ENCODE measurements around the gene PODN.

The PODN gene

DNA sequence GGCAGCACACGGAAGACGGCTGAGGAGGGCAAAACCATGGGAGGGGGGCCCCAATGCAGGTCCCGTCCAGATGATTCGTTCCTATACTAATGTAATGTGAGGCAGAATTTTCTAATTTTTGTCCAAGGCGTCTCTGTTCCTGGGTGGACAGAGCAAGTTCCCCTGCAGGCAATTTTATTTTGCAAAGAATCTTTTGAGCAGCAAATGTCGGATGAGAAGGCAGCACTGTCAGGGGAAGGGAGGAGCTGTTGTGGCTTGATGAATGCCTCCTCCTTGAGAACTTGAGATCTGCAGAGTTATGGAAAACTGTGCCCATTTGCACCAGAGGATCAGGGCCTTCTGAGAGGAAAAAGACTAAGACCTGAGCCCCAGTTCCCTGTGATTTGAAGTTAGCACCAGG lies 63.1 kb downstream of the PODN start:
- no peak for DNase-seq (ENCODE audit: low read depth in 1 of 2, low spot score in 1 of 2)
- H3K4me3 ChIP-seq (replicated peaks; ENCODE audit: insufficient read depth, low read length) = no peak overlapping the region
- H3K27me3 ChIP-seq (ENCODE audit: insufficient read depth, poor library complexity, severe bottlenecking) = no peaks in the 10 kb centered on the region
- H3K27ac ChIP-seq (replicated peaks) = no peak overlapping the region
- TF ChIP-seq, protein P1, sequence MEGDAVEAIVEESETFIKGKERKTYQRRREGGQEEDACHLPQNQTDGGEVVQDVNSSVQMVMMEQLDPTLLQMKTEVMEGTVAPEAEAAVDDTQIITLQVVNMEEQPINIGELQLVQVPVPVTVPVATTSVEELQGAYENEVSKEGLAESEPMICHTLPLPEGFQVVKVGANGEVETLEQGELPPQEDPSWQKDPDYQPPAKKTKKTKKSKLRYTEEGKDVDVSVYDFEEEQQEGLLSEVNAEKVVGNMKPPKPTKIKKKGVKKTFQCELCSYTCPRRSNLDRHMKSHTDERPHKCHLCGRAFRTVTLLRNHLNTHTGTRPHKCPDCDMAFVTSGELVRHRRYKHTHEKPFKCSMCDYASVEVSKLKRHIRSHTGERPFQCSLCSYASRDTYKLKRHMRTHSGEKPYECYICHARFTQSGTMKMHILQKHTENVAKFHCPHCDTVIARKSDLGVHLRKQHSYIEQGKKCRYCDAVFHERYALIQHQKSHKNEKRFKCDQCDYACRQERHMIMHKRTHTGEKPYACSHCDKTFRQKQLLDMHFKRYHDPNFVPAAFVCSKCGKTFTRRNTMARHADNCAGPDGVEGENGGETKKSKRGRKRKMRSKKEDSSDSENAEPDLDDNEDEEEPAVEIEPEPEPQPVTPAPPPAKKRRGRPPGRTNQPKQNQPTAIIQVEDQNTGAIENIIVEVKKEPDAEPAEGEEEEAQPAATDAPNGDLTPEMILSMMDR (IDR thresholded peaks at IDR 0.05; ENCODE audit: insufficient read depth, low read length) = no peak
- no peak for TF ChIP-seq SPI1 (IDR thresholded peaks at IDR 0.05; ENCODE audit: borderline replicate concordance, low read depth)
- no peak for TF ChIP-seq POLR2AphosphoS5 (IDR thresholded peaks at IDR 0.05; ENCODE audit: low read depth)
- TF ChIP-seq GABPA (IDR thresholded peaks at IDR 0.05; ENCODE audit: low read depth) = no peak

DNA sequence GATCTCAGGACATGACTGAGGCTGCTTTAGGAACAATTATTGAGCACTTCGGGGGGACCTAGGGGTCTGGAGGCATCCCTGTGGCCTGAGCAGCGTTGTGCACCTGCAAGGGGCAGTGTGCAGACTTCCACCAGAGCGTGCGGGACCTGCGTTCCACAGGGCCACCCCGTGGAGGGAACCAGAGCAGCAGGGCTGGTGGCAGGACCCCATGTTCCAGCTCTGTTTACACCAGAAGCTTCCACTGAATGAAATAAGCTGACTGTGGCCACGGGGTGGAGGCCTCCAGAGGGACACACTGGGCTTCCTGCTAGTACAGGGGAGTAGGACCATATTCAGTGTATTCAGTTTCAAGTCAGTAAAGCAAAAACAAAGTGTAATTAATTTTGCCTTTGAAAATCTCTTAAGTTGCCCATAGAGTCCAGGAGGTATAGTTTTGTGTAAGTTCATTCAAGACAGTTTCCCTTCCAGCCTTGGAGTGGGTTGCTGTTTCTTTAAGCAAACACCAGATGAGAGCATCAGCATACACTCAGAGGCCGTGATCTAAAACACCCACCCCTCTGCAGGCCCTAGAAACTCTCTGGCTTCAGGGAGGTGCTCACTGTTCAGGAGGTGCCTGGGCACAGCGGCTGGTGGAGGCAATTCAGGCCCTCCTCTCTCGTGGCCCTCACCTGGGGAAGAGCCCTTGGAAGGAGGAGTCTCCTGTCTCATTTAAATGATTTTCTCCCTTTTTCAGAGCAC lies 63.8 kb downstream of the PODN start:
- DNase-seq (ENCODE audit: low read depth in 1 of 2, low spot score in 1 of 2) = no peak
- Histone ChIP-seq H3K4me3 (replicated peaks; ENCODE audit: insufficient read depth, low read length) (no peak overlapping the region), H3K27me3 (ENCODE audit: insufficient read depth, poor library complexity, severe bottlenecking) (no peaks in the 10 kb centered on the region), H3K27ac (replicated peaks) (no peak overlapping the region)
- TF ChIP-seq GABPA (IDR thresholded peaks at IDR 0.05; ENCODE audit: low read depth) (no peak), SPI1 (IDR thresholded peaks at IDR 0.05; ENCODE audit: borderline replicate concordance, low read depth) (no peak), POLR2AphosphoS5 (IDR thresholded peaks at IDR 0.05; ENCODE audit: low read depth) (no peak)
- TF ChIP-seq, protein P2, sequence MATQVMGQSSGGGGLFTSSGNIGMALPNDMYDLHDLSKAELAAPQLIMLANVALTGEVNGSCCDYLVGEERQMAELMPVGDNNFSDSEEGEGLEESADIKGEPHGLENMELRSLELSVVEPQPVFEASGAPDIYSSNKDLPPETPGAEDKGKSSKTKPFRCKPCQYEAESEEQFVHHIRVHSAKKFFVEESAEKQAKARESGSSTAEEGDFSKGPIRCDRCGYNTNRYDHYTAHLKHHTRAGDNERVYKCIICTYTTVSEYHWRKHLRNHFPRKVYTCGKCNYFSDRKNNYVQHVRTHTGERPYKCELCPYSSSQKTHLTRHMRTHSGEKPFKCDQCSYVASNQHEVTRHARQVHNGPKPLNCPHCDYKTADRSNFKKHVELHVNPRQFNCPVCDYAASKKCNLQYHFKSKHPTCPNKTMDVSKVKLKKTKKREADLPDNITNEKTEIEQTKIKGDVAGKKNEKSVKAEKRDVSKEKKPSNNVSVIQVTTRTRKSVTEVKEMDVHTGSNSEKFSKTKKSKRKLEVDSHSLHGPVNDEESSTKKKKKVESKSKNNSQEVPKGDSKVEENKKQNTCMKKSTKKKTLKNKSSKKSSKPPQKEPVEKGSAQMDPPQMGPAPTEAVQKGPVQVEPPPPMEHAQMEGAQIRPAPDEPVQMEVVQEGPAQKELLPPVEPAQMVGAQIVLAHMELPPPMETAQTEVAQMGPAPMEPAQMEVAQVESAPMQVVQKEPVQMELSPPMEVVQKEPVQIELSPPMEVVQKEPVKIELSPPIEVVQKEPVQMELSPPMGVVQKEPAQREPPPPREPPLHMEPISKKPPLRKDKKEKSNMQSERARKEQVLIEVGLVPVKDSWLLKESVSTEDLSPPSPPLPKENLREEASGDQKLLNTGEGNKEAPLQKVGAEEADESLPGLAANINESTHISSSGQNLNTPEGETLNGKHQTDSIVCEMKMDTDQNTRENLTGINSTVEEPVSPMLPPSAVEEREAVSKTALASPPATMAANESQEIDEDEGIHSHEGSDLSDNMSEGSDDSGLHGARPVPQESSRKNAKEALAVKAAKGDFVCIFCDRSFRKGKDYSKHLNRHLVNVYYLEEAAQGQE (IDR thresholded peaks at IDR 0.05; ENCODE audit: insufficient replicate concordance, low read depth) = no peak
- TF ChIP-seq, protein P1 (IDR thresholded peaks at IDR 0.05; ENCODE audit: insufficient read depth, low read length) = no peak

DNA sequence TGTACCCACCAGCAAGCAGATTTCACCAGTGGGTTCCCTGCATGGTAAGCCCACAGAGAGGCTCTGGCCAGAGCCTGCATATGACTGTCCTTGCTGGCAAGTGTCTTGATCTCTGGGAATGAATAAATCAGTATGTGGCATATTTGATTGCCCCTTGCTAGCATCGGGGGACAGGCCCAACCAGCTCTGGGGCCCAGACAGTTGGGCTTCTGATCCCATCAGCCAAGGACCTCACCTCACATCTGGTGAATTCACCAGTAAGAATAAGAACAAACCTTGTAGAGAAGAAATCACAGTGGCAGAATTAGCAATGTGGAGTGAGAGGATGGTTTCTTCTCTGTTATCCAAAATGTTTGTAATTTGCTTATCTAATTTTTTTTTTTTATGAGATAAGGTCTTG lies 64.5 kb downstream of the PODN start:
- DNase-seq (ENCODE audit: low read depth in 1 of 2, low spot score in 1 of 2) = no peak
- Histone ChIP-seq H3K27me3 (ENCODE audit: insufficient read depth, poor library complexity, severe bottlenecking) (no peaks in the 10 kb centered on the region), H3K4me3 (replicated peaks; ENCODE audit: insufficient read depth, low read length) (no peak overlapping the region), H3K27ac (replicated peaks) (no peak overlapping the region)
- TF ChIP-seq SPI1 (IDR thresholded peaks at IDR 0.05; ENCODE audit: borderline replicate concordance, low read depth) (no peak), POLR2AphosphoS5 (IDR thresholded peaks at IDR 0.05; ENCODE audit: low read depth) (no peak), GABPA (IDR thresholded peaks at IDR 0.05; ENCODE audit: low read depth) (no peak)
- TF ChIP-seq, protein P1 (IDR thresholded peaks at IDR 0.05; ENCODE audit: insufficient read depth, low read length) = no peak
- TF ChIP-seq, protein P2 (IDR thresholded peaks at IDR 0.05; ENCODE audit: insufficient replicate concordance, low read depth) = no peak

Data from HL-60 (cell line).